ENCODE measurements around the gene REEP1.

GRCh38 chr2:86249176-86249575, 88.2 kb downstream of the REEP1 start:
- TF ChIP-seq CTCF (IDR thresholded peaks at IDR 0.05; ENCODE audit: insufficient read depth, low read length, poor library complexity, severe bottlenecking) (no peak), EZH2phosphoT487 (conservative IDR thresholded peaks at IDR 0.05; ENCODE audit: low read length) (no peak)
